ENCODE measurements around the gene C21orf91. TPM values are rescaled to one million over a fixed set of nuclear protein-coding genes. Genes with fewer than 3 reads are reported as not detected.
"Not testable (repeated sequence)": the region's sequence is repeated elsewhere in the genome, so short reads cannot be mapped to it uniquely, and the experiment has no call there.

The C21orf91 gene
- polyA plus RNA-seq, 3 donors: 1.3 to 7.1 (median 3.7) TPM

GRCh38 chr21:17783481-17784179, 35.5 kb downstream of the C21orf91 start:
- no peak overlapping the region for H3K27ac ChIP-seq (ENCODE audit: low read depth, low read length)
- 47 to 81% (median 61%) methylated on average over 2 of the region's 2 CpGs for WGBS, 3 donors

- 87 to 95% (median 90%) methylated on average over 3 of the region's 3 CpGs for WGBS, 3 donors
- H3K27ac ChIP-seq (ENCODE audit: low read depth, low read length): no peak overlapping the region
These were observed 36.2 kb downstream of the C21orf91 start for GRCh38 chr21:17783003-17783402.

- no peak overlapping the region for H3K27ac ChIP-seq (ENCODE audit: low read depth, low read length)
- 69 to 81% (median 76%) methylated on average over 1 of the region's 1 CpG for WGBS, 3 donors
These were observed 37.1 kb downstream of the C21orf91 start for GRCh38 chr21:17782051-17782450.

- H3K27ac ChIP-seq (ENCODE audit: low read depth, low read length): no peak overlapping the region
- WGBS, 3 donors: 79 to 88% (median 84%) methylated on average over 5 of the region's 5 CpGs
These were observed 37.6 kb downstream of the C21orf91 start for GRCh38 chr21:17781524-17781923.

- WGBS, 3 donors: 39 to 80% (median 43%) methylated on average over 6 of the region's 6 CpGs
- H3K27ac ChIP-seq (ENCODE audit: low read depth, low read length): no peak overlapping the region
These were observed 38.6 kb downstream of the C21orf91 start for GRCh38 chr21:17780539-17780938.

- no peak overlapping the region for H3K27ac ChIP-seq (ENCODE audit: low read depth, low read length)
- WGBS, 3 donors: 67 to 94% (median 71%) methylated on average over 3 of the region's 3 CpGs
These were observed 39.2 kb downstream of the C21orf91 start for GRCh38 chr21:17779980-17780379.

- 51 to 75% (median 55%) methylated on average over 3 of the region's 3 CpGs for WGBS, 3 donors
- no peak overlapping the region for H3K27ac ChIP-seq (ENCODE audit: low read depth, low read length)
These were observed 39.7 kb downstream of the C21orf91 start for GRCh38 chr21:17779496-17779895.

GRCh38 chr21:17777072-17777765, 41.9 kb downstream of the C21orf91 start:
- H3K27ac ChIP-seq (ENCODE audit: low read depth, low read length): no peak overlapping the region
- WGBS, 3 donors: 53 to 77% (median 76%) methylated on average over 1 of the region's 1 CpG

GRCh38 chr21:17775431-17776126, 43.6 kb downstream of the C21orf91 start:
- WGBS, 3 donors: 58 to 66% (median 63%) methylated on average over 17 of the region's 17 CpGs
- no peak overlapping the region for H3K27ac ChIP-seq (ENCODE audit: low read depth, low read length)

GRCh38 chr21:17775021-17775420, 44.1 kb downstream of the C21orf91 start:
- 85 to 88% (median 88%) methylated on average over 7 of the region's 7 CpGs for WGBS, 3 donors
- not testable (repeated sequence) for H3K27ac ChIP-seq (ENCODE audit: low read depth, low read length)

GRCh38 chr21:17769447-17769845, 49.7 kb downstream of the C21orf91 start:
- WGBS, 3 donors: 84 to 92% (median 89%) methylated on average over 3 of the region's 3 CpGs
- H3K27ac ChIP-seq (ENCODE audit: low read depth, low read length): no peak overlapping the region

GRCh38 chr21:17768840-17769446, 50.2 kb downstream of the C21orf91 start:
- 69 to 89% (median 77%) methylated on average over 3 of the region's 3 CpGs for WGBS, 3 donors
- H3K27ac ChIP-seq (ENCODE audit: low read depth, low read length): no peak overlapping the region

- 82 to 97% (median 94%) methylated on average over 5 of the region's 5 CpGs for WGBS, 3 donors
These were observed 53.9 kb downstream of the C21orf91 start for GRCh38 chr21:17765207-17765606.

GRCh38 chr21:17763288-17764037, 55.7 kb downstream of the C21orf91 start:
- no peak overlapping the region for H3K27ac ChIP-seq (ENCODE audit: low read depth, low read length)
- 77 to 87% (median 87%) methylated on average over 9 of the region's 9 CpGs for WGBS, 3 donors

More at GRCh38 chr21:17765207-17765606, 53.9 kb downstream of the C21orf91 start:
- H3K27ac ChIP-seq (ENCODE audit: low read depth, low read length): no peak overlapping the region

GRCh38 chr21:17759511-17760178, 59.5 kb downstream of the C21orf91 start:
- WGBS, 3 donors: 69 to 76% (median 70%) methylated on average over 4 of the region's 4 CpGs
- H3K27ac ChIP-seq (ENCODE audit: low read depth, low read length): no peak overlapping the region

GRCh38 chr21:17758683-17759082, 60.5 kb downstream of the C21orf91 start:
- WGBS, 3 donors: 51 to 61% (median 52%) methylated on average over 4 of the region's 4 CpGs

GRCh38 chr21:17757671-17758070, 61.5 kb downstream of the C21orf91 start:
- no peak overlapping the region for H3K27ac ChIP-seq (ENCODE audit: low read depth, low read length)
- 92 to 95% (median 93%) methylated on average over 13 to 20 of the region's 20 CpGs for WGBS, 3 donors

More at GRCh38 chr21:17758683-17759082, 60.5 kb downstream of the C21orf91 start:
- H3K27ac ChIP-seq (ENCODE audit: low read depth, low read length): no peak overlapping the region

GRCh38 chr21:17753736-17754135, 65.4 kb downstream of the C21orf91 start:
- H3K27ac ChIP-seq (ENCODE audit: low read depth, low read length): no peak overlapping the region
- 31 to 48% (median 42%) methylated on average over 2 of the region's 2 CpGs for WGBS, 3 donors

Data from adipose tissue (tissue), 3 donors.